ENCODE measurements around the gene ITPR1.

GRCh38 chr3:4517643-4518311 lies 24.6 kb downstream of the ITPR1 start:
- no peak for TF ChIP-seq EP300 (IDR thresholded peaks at IDR 0.05)
- TF ChIP-seq CTCF (IDR thresholded peaks at IDR 0.05) = no peak
- no peak for TF ChIP-seq POLR2A (IDR thresholded peaks at IDR 0.05)
